Epithelial cell of proximal tubule (primary cell): Measurements from ENCODE around the gene JARID2. TPM values are rescaled to one million over a fixed set of nuclear protein-coding genes. Genes with fewer than 3 reads are reported as not detected.
"Not testable (repeated sequence)": the region's sequence is repeated elsewhere in the genome, so short reads cannot be mapped to it uniquely, and the experiment has no call there.

Experiments used
- DNase-seq: peaks from one replicate; pipeline ENCODE4 v3.0.0-alpha.2; 2011; ENCODE audit warnings: low read depth
- H3K4me3 ChIP-seq: 2 replicates; pipeline ENCODE4 v1.5.1; 2011; ENCODE audit warnings: low read depth, mild to moderate bottlenecking, low read length
- CTCF ChIP-seq: conservative IDR thresholded peaks from 2 replicates; pipeline ENCODE4 v1.5.1; 2012; ENCODE audit warnings: low read depth, mild to moderate bottlenecking, low read length
- total RNA-seq: library from RNA; depleted of rRNA; stranded (reverse); fragments of >200 nt; gene quantifications from 2 replicates; pipeline ENCODE4 v1.2.3, GENCODE V29; 2015

The JARID2 gene
- total RNA-seq, 1 donor from 2014 or later, result 5.1 TPM

GRCh38 chr6:15320693-15321092, 74.8 kb downstream of the JARID2 start:
- no peak overlapping the region for H3K4me3 ChIP-seq
- DNase-seq, result no peak
- TF ChIP-seq CTCF, result no peak

- no peak overlapping the region for H3K4me3 ChIP-seq
- no peak for TF ChIP-seq CTCF
- no peak for DNase-seq
These were observed 76.3 kb downstream of the JARID2 start for GRCh38 chr6:15322184-15322583.

GRCh38 chr6:15322781-15323536, 77.1 kb downstream of the JARID2 start:
- DNase-seq, result no peak
- TF ChIP-seq CTCF, result no peak
- no peak overlapping the region for H3K4me3 ChIP-seq

GRCh38 chr6:15323611-15324010, 77.7 kb downstream of the JARID2 start:
- not testable (repeated sequence) for DNase-seq, H3K4me3 ChIP-seq

- no peak for DNase-seq
- H3K4me3 ChIP-seq, result no peak overlapping the region
- TF ChIP-seq CTCF, result no peak
These were observed 78.6 kb downstream of the JARID2 start for GRCh38 chr6:15324427-15324985.

- DNase-seq, result no peak
- no peak overlapping the region for H3K4me3 ChIP-seq
- TF ChIP-seq CTCF, result no peak
These were observed 79.7 kb downstream of the JARID2 start for GRCh38 chr6:15325540-15325955.

GRCh38 chr6:15326067-15326614, 80.3 kb downstream of the JARID2 start:
- no peak for DNase-seq

More at GRCh38 chr6:15326067-15326614, 80.3 kb downstream of the JARID2 start:
- TF ChIP-seq CTCF, result no peak
- H3K4me3 ChIP-seq, result no peak overlapping the region
